Neural crest cell (in vitro differentiated cells): ENCODE results near the gene NANOS1. TPM values are rescaled to one million over a fixed set of nuclear protein-coding genes. Genes with fewer than 3 reads are reported as not detected.

Experiments
- DNase-seq: peaks from one replicate; pipeline ENCODE4 v3.0.0; 2021; ENCODE audit warnings: low read depth, mixed read lengths, low spot score
- H3K27ac Mint-ChIP-seq: one replicate; pipeline ENCODE4 v1.8.0; 2021; ENCODE audit warnings: mild to moderate bottlenecking, mixed read lengths; ENCODE audit not compliant: unreplicated experiment
- H3K27me3 Mint-ChIP-seq: 2 replicates; pipeline ENCODE4 v1.8.0; 2021; ENCODE audit warnings: low read depth, mild to moderate bottlenecking, mixed read lengths
- H3K36me3 Mint-ChIP-seq: 2 replicates; pipeline ENCODE4 v1.8.0; 2021; ENCODE audit warnings: low read depth, mild to moderate bottlenecking, mixed read lengths
- H3K4me1 Mint-ChIP-seq: 2 replicates; pipeline ENCODE4 v1.8.0; 2021; ENCODE audit warnings: mixed read lengths
- H3K4me3 Mint-ChIP-seq: one replicate; pipeline ENCODE4 v1.8.0; 2021; ENCODE audit warnings: mild to moderate bottlenecking, mixed read lengths
- H3K9me3 Mint-ChIP-seq: 2 replicates; pipeline ENCODE4 v1.8.0; 2021; ENCODE audit warnings: mixed read lengths
- CTCF ChIP-seq: fragments of 200-600 bp; sonication (generic); conservative IDR thresholded peaks from 2 replicates; pipeline ENCODE4 v1.5.0; 2021; ENCODE audit warnings: antibody characterized with exemption, mild to moderate bottlenecking
- total RNA-seq: library from RNA; stranded (reverse); gene quantifications from 2 replicates; pipeline ENCODE4 v1.2.1, GENCODE V29; 2021

The NANOS1 gene
- total RNA-seq, 1 donor from 2014 or later = 2.8 TPM

GRCh38 chr10:119031496-119032059 lies 2.1 kb downstream of the NANOS1 start:
- no peak overlapping the region for H3K27ac Mint-ChIP-seq
- no peak for TF ChIP-seq CTCF
- peak overlapping the region; percentile 77 for H3K4me3 Mint-ChIP-seq
- peaks cover 4% of the 10 kb centered on the region for H3K27me3 Mint-ChIP-seq
- no peak for DNase-seq
- H3K9me3 Mint-ChIP-seq = no peaks in the 10 kb centered on the region
- H3K36me3 Mint-ChIP-seq = peaks cover 3% of the 10 kb centered on the region
- H3K4me1 Mint-ChIP-seq = peaks cover 20% of the 10 kb centered on the region

DNA sequence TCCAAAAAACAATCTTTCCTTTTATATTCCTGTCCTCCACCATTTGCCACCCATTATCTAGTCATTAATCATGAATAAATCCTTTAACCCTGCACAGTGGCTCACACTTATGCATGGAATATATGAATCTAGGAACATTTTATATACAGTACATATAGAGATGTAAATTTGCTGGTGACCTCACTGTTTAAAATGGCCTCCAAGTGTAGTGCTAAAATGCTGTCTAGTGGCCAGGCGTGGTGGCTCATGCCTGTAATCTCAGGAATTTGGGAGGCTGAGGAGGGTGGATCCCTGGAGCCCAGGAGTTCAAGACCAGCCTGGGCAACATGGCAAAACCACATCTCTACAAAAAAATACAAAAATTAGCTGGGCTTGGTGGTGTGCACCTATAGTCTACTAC lies 9.6 kb downstream of the NANOS1 start:
- H3K27ac Mint-ChIP-seq = no peak overlapping the region
- H3K4me3 Mint-ChIP-seq = no peak overlapping the region
- peaks cover 42% of the 10 kb centered on the region for H3K36me3 Mint-ChIP-seq
- DNase-seq = no peak
- TF ChIP-seq CTCF = no peak
- no peaks in the 10 kb centered on the region for H3K4me1 Mint-ChIP-seq
- no peaks in the 10 kb centered on the region for H3K27me3 Mint-ChIP-seq
- H3K9me3 Mint-ChIP-seq = no peaks in the 10 kb centered on the region

DNA sequence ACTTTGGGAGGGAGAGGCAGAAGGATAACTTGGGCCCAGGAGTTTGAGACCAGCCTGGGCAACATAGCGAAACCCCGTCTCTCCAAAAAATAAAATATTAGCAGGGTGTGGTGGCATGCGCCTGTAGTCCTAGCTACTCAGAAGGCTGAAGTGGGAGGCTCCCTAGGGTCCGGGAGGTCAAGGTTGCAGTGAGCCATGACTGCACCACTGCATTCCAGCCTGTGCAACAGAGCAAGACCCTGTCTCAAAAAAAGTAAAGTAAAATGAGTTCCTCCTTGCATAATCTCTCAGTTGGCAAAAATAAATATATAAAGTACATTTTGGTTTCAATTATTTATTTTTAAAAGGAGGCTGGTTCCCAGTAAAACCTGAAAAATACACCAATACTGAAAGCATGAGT lies 11.8 kb downstream of the NANOS1 start:
- Mint-ChIP-seq H3K36me3 (peaks cover 49% of the 10 kb centered on the region), H3K4me1 (peaks cover 3% of the 10 kb centered on the region), H3K27ac (no peak overlapping the region), H3K4me3 (no peak overlapping the region), H3K27me3 (no peaks in the 10 kb centered on the region), H3K9me3 (no peaks in the 10 kb centered on the region)
- TF ChIP-seq CTCF = no peak
- no peak for DNase-seq

DNA sequence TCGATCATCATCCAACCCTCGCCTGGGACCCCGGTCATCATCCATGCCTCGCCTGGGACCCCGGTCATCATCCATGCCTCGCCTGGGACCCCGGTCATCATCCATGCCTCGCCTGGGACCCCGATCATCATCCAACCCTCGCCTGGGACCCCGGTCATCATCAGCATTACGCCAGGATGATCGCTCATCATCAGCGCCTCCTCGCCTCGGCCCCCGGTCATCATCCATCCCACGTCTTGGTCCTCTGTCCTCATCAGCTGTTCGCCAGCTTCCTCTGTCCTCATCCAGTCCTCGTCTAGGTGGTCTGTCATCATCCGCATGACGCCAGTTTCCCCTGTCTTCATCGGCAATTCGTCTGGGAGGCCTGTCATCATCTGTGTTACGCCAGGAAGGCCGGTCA lies 12.7 kb downstream of the NANOS1 start:
- H3K27ac Mint-ChIP-seq = no peak overlapping the region
- TF ChIP-seq CTCF = no peak
- peaks cover 4% of the 10 kb centered on the region for H3K4me1 Mint-ChIP-seq
- H3K27me3 Mint-ChIP-seq = no peaks in the 10 kb centered on the region
- no peaks in the 10 kb centered on the region for H3K9me3 Mint-ChIP-seq
- no peak overlapping the region for H3K4me3 Mint-ChIP-seq
- H3K36me3 Mint-ChIP-seq = peaks cover 49% of the 10 kb centered on the region
- DNase-seq = no peak

DNA sequence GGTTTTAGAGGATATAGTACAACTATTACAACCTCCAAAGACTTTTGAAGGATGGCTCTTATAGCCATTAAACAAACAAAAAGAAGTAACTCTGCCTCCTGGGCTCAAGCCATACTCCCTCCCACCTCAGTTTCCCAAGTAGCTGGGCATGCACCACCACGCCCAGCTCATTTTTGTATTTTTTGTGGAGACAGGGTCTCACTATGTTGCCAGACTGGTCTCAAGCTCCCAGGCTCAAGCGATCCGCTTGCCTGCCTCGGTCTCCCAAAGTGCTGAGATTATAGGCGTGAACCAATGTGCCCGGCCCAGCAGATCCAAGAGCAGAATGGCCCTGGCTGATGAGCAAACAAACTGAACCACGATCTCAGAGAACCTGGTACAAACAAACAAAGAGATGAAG lies 16.0 kb downstream of the NANOS1 start:
- Mint-ChIP-seq H3K36me3 (peaks cover 37% of the 10 kb centered on the region), H3K4me3 (no peak overlapping the region), H3K27ac (no peak overlapping the region), H3K9me3 (no peaks in the 10 kb centered on the region), H3K27me3 (no peaks in the 10 kb centered on the region), H3K4me1 (peaks cover 4% of the 10 kb centered on the region)
- DNase-seq = no peak
- TF ChIP-seq CTCF = no peak

- no peak for TF ChIP-seq CTCF
- no peak for DNase-seq
- Mint-ChIP-seq H3K27me3 (no peaks in the 10 kb centered on the region), H3K4me1 (peaks cover 4% of the 10 kb centered on the region), H3K36me3 (peaks cover 36% of the 10 kb centered on the region), H3K27ac (no peak overlapping the region), H3K9me3 (no peaks in the 10 kb centered on the region), H3K4me3 (no peak overlapping the region)
Measured at GRCh38 chr10:119049361-119049760, 19.8 kb downstream of the NANOS1 start.
